ENCODE results near the gene TEKT2.

TEKT2 gene

DNA sequence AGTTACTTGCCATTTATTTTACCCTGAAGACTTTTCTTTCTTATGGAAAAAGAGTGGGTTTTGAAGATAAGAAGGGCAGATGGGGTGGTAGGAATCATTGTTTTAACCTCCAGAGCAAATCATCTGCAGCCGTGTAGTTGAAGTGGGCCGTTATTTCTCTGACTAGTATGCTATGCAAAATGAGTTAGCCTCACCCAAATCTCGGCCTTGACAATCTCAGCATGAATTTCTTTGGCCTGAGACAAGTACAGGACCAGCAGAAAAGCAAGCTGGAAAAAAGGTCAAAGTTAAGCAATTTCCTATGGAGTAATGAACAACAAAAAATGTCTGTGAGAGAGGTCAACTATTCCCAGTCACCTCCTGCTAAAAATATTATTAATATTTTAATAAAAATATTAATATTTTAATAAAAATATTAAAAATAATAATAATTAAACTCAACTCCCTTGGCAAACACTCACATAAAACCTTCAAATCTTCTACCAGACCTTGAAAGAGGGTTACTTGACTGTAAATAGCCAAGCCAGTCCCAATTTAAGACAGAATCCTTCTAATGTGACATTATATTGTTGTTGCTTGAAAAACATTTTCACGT is 6.8 kb upstream of the TEKT2 start:
- no peaks in the 10 kb centered on the region for H3K27me3 ChIP-seq (ENCODE audit: control insufficient read depth, insufficient read depth, low read length)
- no peak overlapping the region for H3K9ac ChIP-seq (ENCODE audit: low read depth, low read length)
- no peaks in the 10 kb centered on the region for H3K9me3 ChIP-seq (ENCODE audit: control insufficient read depth, insufficient read depth, low read length)
- H3K4me3 ChIP-seq (ENCODE audit: low read depth, low read length): no peak overlapping the region
- H3K4me1 ChIP-seq (ENCODE audit: control insufficient read depth, insufficient read depth, low read length): no peaks in the 10 kb centered on the region
- H3K36me3 ChIP-seq (ENCODE audit: control insufficient read depth, insufficient read depth, low read length): no peaks in the 10 kb centered on the region

DNA sequence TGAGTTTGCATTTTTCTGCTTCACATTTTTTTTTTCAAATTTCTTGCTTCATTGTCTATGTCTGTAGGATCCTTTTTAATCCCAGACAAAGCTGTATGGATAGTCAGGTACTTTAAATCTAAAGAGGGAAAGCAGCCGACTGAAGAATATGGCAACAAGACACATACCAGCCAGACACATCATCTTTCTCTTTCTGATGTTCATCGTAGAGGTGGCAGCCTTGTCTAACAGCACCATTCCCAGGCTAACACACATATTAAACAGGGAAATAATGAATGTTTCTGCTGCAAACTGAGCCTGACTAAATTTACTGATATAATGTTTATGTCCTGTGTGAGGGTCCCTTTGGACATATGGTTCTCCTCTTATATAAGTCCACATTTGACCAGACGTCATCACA is 3.7 kb upstream of the TEKT2 start:
- Histone ChIP-seq H3K9me3 (ENCODE audit: control insufficient read depth, insufficient read depth, low read length) (no peaks in the 10 kb centered on the region), H3K4me1 (ENCODE audit: control insufficient read depth, insufficient read depth, low read length) (no peaks in the 10 kb centered on the region), H3K4me3 (ENCODE audit: low read depth, low read length) (no peak overlapping the region), H3K27me3 (ENCODE audit: control insufficient read depth, insufficient read depth, low read length) (peaks cover 6% of the 10 kb centered on the region), H3K9ac (ENCODE audit: low read depth, low read length) (no peak overlapping the region), H3K36me3 (ENCODE audit: control insufficient read depth, insufficient read depth, low read length) (no peaks in the 10 kb centered on the region)

GRCh38 chr1:36080801-36081200 is 3.1 kb upstream of the TEKT2 start:
- H3K9ac ChIP-seq (ENCODE audit: low read depth, low read length): no peak overlapping the region
- H3K27me3 ChIP-seq (ENCODE audit: control insufficient read depth, insufficient read depth, low read length): peaks cover 6% of the 10 kb centered on the region
- no peaks in the 10 kb centered on the region for H3K36me3 ChIP-seq (ENCODE audit: control insufficient read depth, insufficient read depth, low read length)
- H3K4me3 ChIP-seq (ENCODE audit: low read depth, low read length): no peak overlapping the region
- no peaks in the 10 kb centered on the region for H3K4me1 ChIP-seq (ENCODE audit: control insufficient read depth, insufficient read depth, low read length)
- H3K9me3 ChIP-seq (ENCODE audit: control insufficient read depth, insufficient read depth, low read length): no peaks in the 10 kb centered on the region

GRCh38 chr1:36081926-36082485 is 1.9 kb upstream of the TEKT2 start:
- peaks cover 6% of the 10 kb centered on the region for H3K27me3 ChIP-seq (ENCODE audit: control insufficient read depth, insufficient read depth, low read length)
- H3K4me1 ChIP-seq (ENCODE audit: control insufficient read depth, insufficient read depth, low read length): no peaks in the 10 kb centered on the region
- H3K36me3 ChIP-seq (ENCODE audit: control insufficient read depth, insufficient read depth, low read length): no peaks in the 10 kb centered on the region
- H3K9ac ChIP-seq (ENCODE audit: low read depth, low read length): no peak overlapping the region
- no peaks in the 10 kb centered on the region for H3K9me3 ChIP-seq (ENCODE audit: control insufficient read depth, insufficient read depth, low read length)
- H3K4me3 ChIP-seq (ENCODE audit: low read depth, low read length): no peak overlapping the region

GRCh38 chr1:36083219-36083618 is 675 bp upstream of the TEKT2 start:
- no peaks in the 10 kb centered on the region for H3K36me3 ChIP-seq (ENCODE audit: control insufficient read depth, insufficient read depth, low read length)
- H3K9ac ChIP-seq (ENCODE audit: low read depth, low read length): no peak overlapping the region
- no peaks in the 10 kb centered on the region for H3K9me3 ChIP-seq (ENCODE audit: control insufficient read depth, insufficient read depth, low read length)
- H3K4me1 ChIP-seq (ENCODE audit: control insufficient read depth, insufficient read depth, low read length): no peaks in the 10 kb centered on the region
- peaks cover 6% of the 10 kb centered on the region for H3K27me3 ChIP-seq (ENCODE audit: control insufficient read depth, insufficient read depth, low read length)
- no peak overlapping the region for H3K4me3 ChIP-seq (ENCODE audit: low read depth, low read length)

DNA sequence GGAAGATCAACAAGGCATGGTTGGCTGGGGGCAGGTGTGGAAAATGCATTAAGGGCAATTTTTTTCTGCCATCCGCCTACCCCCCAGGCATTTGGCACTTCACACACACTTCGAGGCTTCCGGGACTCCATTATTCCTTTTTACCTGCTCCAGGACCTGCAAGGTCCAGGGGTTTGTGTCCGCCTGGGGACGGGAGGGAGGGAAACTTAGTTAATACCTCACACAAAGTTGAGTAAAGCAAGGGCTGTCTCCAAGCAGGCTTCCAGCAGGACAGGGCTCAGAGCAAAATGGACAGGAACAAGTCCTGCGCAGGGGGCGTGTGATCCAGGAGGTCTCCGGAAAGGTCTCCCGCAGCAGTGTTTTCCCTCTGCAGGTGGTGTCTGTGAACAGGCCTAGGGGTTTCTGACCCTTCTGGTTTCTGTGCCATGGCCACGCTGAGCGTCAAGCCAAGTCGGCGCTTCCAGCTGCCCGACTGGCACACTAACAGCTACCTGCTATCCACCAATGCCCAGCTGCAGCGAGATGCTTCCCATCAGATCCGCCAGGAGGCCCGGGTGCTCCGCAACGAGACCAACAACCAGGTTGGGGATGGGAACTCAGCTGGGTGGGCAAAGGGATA is 712 bp downstream of the TEKT2 start:
- Histone ChIP-seq H3K4me1 (ENCODE audit: control insufficient read depth, insufficient read depth, low read length) (no peaks in the 10 kb centered on the region), H3K9ac (ENCODE audit: low read depth, low read length) (no peak overlapping the region)

DNA sequence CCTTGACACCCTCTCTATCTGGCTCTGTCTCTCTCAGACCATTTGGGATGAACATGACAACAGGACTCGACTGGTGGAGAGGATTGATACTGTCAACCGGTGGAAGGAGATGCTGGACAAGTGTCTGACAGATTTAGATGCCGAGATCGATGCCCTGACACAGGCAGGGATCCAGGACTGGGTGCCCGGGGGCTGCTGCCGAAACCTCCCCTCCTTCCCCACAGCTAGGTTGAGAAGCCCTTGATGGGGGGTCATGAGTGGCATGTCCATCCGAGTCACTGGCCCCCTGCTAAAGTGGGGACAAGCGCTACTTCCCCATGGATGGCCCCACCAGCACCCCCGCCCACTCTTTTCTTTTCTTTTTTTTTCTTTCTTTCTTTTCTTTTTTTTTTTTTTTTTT is 1.2 kb downstream of the TEKT2 start:
- peaks cover 6% of the 10 kb centered on the region for H3K27me3 ChIP-seq (ENCODE audit: control insufficient read depth, insufficient read depth, low read length)
- no peaks in the 10 kb centered on the region for H3K36me3 ChIP-seq (ENCODE audit: control insufficient read depth, insufficient read depth, low read length)
- no peaks in the 10 kb centered on the region for H3K4me1 ChIP-seq (ENCODE audit: control insufficient read depth, insufficient read depth, low read length)
- H3K9ac ChIP-seq (ENCODE audit: low read depth, low read length): no peak overlapping the region
- peak overlapping the region; percentile 55 for H3K4me3 ChIP-seq (ENCODE audit: low read depth, low read length)
- H3K9me3 ChIP-seq (ENCODE audit: control insufficient read depth, insufficient read depth, low read length): no peaks in the 10 kb centered on the region

More for the DNA sequence above, 712 bp downstream of the TEKT2 start:
- Histone ChIP-seq H3K9me3 (ENCODE audit: control insufficient read depth, insufficient read depth, low read length) (no peaks in the 10 kb centered on the region), H3K27me3 (ENCODE audit: control insufficient read depth, insufficient read depth, low read length) (peaks cover 6% of the 10 kb centered on the region), H3K36me3 (ENCODE audit: control insufficient read depth, insufficient read depth, low read length) (no peaks in the 10 kb centered on the region), H3K4me3 (ENCODE audit: low read depth, low read length) (peak overlapping the region; percentile 55)

GRCh38 chr1:36085686-36086526 is 2.0 kb downstream of the TEKT2 start:
- peaks cover 6% of the 10 kb centered on the region for H3K27me3 ChIP-seq (ENCODE audit: control insufficient read depth, insufficient read depth, low read length)
- no peaks in the 10 kb centered on the region for H3K9me3 ChIP-seq (ENCODE audit: control insufficient read depth, insufficient read depth, low read length)
- H3K4me3 ChIP-seq (ENCODE audit: low read depth, low read length): no peak overlapping the region
- no peak overlapping the region for H3K9ac ChIP-seq (ENCODE audit: low read depth, low read length)
- no peaks in the 10 kb centered on the region for H3K36me3 ChIP-seq (ENCODE audit: control insufficient read depth, insufficient read depth, low read length)
- no peaks in the 10 kb centered on the region for H3K4me1 ChIP-seq (ENCODE audit: control insufficient read depth, insufficient read depth, low read length)

- Histone ChIP-seq H3K9ac (ENCODE audit: low read depth, low read length) (no peak overlapping the region), H3K4me3 (ENCODE audit: low read depth, low read length) (no peak overlapping the region), H3K36me3 (ENCODE audit: control insufficient read depth, insufficient read depth, low read length) (peaks cover 2% of the 10 kb centered on the region), H3K9me3 (ENCODE audit: control insufficient read depth, insufficient read depth, low read length) (no peaks in the 10 kb centered on the region), H3K4me1 (ENCODE audit: control insufficient read depth, insufficient read depth, low read length) (no peaks in the 10 kb centered on the region), H3K27me3 (ENCODE audit: control insufficient read depth, insufficient read depth, low read length) (peaks cover 6% of the 10 kb centered on the region)
These were observed 2.8 kb downstream of the TEKT2 start for GRCh38 chr1:36086529-36087232.

GRCh38 chr1:36087233-36088123 is 3.6 kb downstream of the TEKT2 start:
- H3K36me3 ChIP-seq (ENCODE audit: control insufficient read depth, insufficient read depth, low read length): peaks cover 10% of the 10 kb centered on the region
- no peak overlapping the region for H3K9ac ChIP-seq (ENCODE audit: low read depth, low read length)
- peaks cover 6% of the 10 kb centered on the region for H3K27me3 ChIP-seq (ENCODE audit: control insufficient read depth, insufficient read depth, low read length)
- no peaks in the 10 kb centered on the region for H3K4me1 ChIP-seq (ENCODE audit: control insufficient read depth, insufficient read depth, low read length)
- no peaks in the 10 kb centered on the region for H3K9me3 ChIP-seq (ENCODE audit: control insufficient read depth, insufficient read depth, low read length)
- peak overlapping the region; percentile 95 for H3K4me3 ChIP-seq (ENCODE audit: low read depth, low read length)

DNA sequence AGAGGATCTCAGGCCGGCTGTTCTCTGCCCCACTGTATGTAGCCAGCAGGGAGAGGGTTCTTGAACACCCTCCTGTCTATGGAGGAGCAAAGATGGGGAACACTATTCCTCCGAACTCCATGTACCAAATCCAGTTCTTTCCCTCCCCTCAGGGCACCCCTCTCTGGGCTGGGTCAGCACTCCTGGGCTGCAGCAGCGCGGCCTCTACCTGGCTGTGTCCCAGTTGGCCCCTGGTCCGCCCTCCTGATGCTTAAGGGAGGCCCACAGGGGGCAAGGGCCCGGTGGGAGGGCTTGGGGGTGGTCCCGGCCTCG is 4.3 kb downstream of the TEKT2 start:
- Histone ChIP-seq H3K4me3 (ENCODE audit: low read depth, low read length) (peak overlapping the region; percentile 95), H3K9ac (ENCODE audit: low read depth, low read length) (no peak overlapping the region), H3K27me3 (ENCODE audit: control insufficient read depth, insufficient read depth, low read length) (peaks cover 6% of the 10 kb centered on the region), H3K36me3 (ENCODE audit: control insufficient read depth, insufficient read depth, low read length) (peaks cover 16% of the 10 kb centered on the region), H3K4me1 (ENCODE audit: control insufficient read depth, insufficient read depth, low read length) (no peaks in the 10 kb centered on the region), H3K9me3 (ENCODE audit: control insufficient read depth, insufficient read depth, low read length) (no peaks in the 10 kb centered on the region)

Data from iPS-15b (cell line).